ENCODE results near the gene ZNF329. TPM values are rescaled to one million over a fixed set of nuclear protein-coding genes. Genes with fewer than 3 reads are reported as not detected.

ZNF329 gene
- total and polyA plus RNA-seq, 2 donors from 2014 or later: 8.4 to 12.5 TPM

GRCh38 chr19:58157045-58157728 is 6.6 kb upstream of the ZNF329 start:
- no peak for TF ChIP-seq CTCF (IDR thresholded peaks at IDR 0.05; ENCODE audit: borderline replicate concordance, extremely low read depth, insufficient read depth)
- Histone ChIP-seq H3K36me3 (ENCODE audit: control insufficient read depth in 2 of 3, insufficient read depth in 3 of 3, low read length in 3 of 3) (no peaks in the 10 kb centered on the region), H3K27ac (ENCODE audit: low read depth in 2 of 2, low read length in 2 of 2) (no peak overlapping the region), H3K9ac (ENCODE audit: low read length in 3 of 3) (no peak overlapping the region), H3K27me3 (ENCODE audit: control insufficient read depth, insufficient read depth, low read length) (no peaks in the 10 kb centered on the region), H3K4me3 (ENCODE audit: low read length in 3 of 3) (no peak overlapping the region), H3K4me1 (ENCODE audit: control insufficient read depth in 2 of 3, insufficient read depth in 2 of 3, low read depth in 1 of 3, low read length in 3 of 3) (peaks cover 0 to 13% (median 6%) of the 10 kb centered on the region in 3 donors), H3K9me3 (ENCODE audit: control insufficient read depth in 2 of 3, insufficient read depth in 1 of 3, low read length in 3 of 3) (peaks cover 0 to 3% (median 0%) of the 10 kb centered on the region in 3 donors)
- intact Hi-C loops (cut with DNase I): no loop called here
- FAIRE-seq (no peak), DNase-seq (no peak)

GRCh38 chr19:58154679-58155648 is 4.4 kb upstream of the ZNF329 start:
- Histone ChIP-seq H3K36me3 (ENCODE audit: control insufficient read depth in 2 of 3, insufficient read depth in 3 of 3, low read length in 3 of 3) (no peaks in the 10 kb centered on the region), H3K27me3 (ENCODE audit: control insufficient read depth, insufficient read depth, low read length) (no peaks in the 10 kb centered on the region), H3K4me1 (ENCODE audit: control insufficient read depth in 2 of 3, insufficient read depth in 2 of 3, low read depth in 1 of 3, low read length in 3 of 3) (peaks cover 0 to 16% (median 6%) of the 10 kb centered on the region in 3 donors), H3K4me3 (ENCODE audit: low read length in 3 of 3) (peak overlapping the region; percentile 74 to 88 (median 84)), H3K9ac (ENCODE audit: low read length in 3 of 3) (peak overlapping the region; percentile 46 to 92 (median 89)), H3K27ac (ENCODE audit: low read depth in 2 of 2, low read length in 2 of 2) (peak overlapping the region; percentile 86 to 94), H3K9me3 (ENCODE audit: control insufficient read depth in 2 of 3, insufficient read depth in 1 of 3, low read length in 3 of 3) (no peaks in the 10 kb centered on the region)
- FAIRE-seq: no peak
- intact Hi-C loops (cut with DNase I): no loop called here
- DNase-seq: peak; percentile 97 to 99 (median 98)
- TF ChIP-seq CTCF (IDR thresholded peaks at IDR 0.05; ENCODE audit: borderline replicate concordance, extremely low read depth, insufficient read depth): peak; percentile 100

GRCh38 chr19:58154287-58154678 is 3.7 kb upstream of the ZNF329 start:
- Histone ChIP-seq H3K9me3 (ENCODE audit: control insufficient read depth in 2 of 3, insufficient read depth in 1 of 3, low read length in 3 of 3) (no peaks in the 10 kb centered on the region), H3K36me3 (ENCODE audit: control insufficient read depth in 2 of 3, insufficient read depth in 3 of 3, low read length in 3 of 3) (no peaks in the 10 kb centered on the region), H3K4me1 (ENCODE audit: control insufficient read depth in 2 of 3, insufficient read depth in 2 of 3, low read depth in 1 of 3, low read length in 3 of 3) (peaks cover 0 to 18% (median 6%) of the 10 kb centered on the region in 3 donors), H3K4me3 (ENCODE audit: low read length in 3 of 3) (peak overlapping the region; percentile 74 to 88 (median 84)), H3K27ac (ENCODE audit: low read depth in 2 of 2, low read length in 2 of 2) (peak overlapping the region; percentile 86 to 94), H3K27me3 (ENCODE audit: control insufficient read depth, insufficient read depth, low read length) (no peaks in the 10 kb centered on the region), H3K9ac (ENCODE audit: low read length in 3 of 3) (peak overlapping the region; percentile 46 to 92 (median 89))
- intact Hi-C loops (cut with DNase I): no loop called here
- peak in 3 of 5 donors; percentile 76 to 85 (median 82) for DNase-seq
- no peak for TF ChIP-seq CTCF (IDR thresholded peaks at IDR 0.05; ENCODE audit: borderline replicate concordance, extremely low read depth, insufficient read depth)
- no peak for FAIRE-seq

Data from kidney (tissue), 14 donors.